Peyer's patch (tissue), 4 donors: ENCODE measurements around the gene TAS2R16. TPM values are rescaled to one million over a fixed set of nuclear protein-coding genes. Genes with fewer than 3 reads are reported as not detected.

Source experiments
- DNase-seq, 3 donors: peaks; one replicate each; pipeline ENCODE4 v3.0.0-alpha.2; 2017 to 2019
- H3K27ac ChIP-seq, 4 donors: fragments of 200-600 bp; sonication (generic); one replicate each; pipeline ENCODE4 v1.5.1; 2016 to 2019
- H3K27me3 ChIP-seq, 2 donors: fragments of 200-600 bp; sonication (generic); one replicate each; pipeline ENCODE4 v1.5.1; 2019
- H3K36me3 ChIP-seq, 3 donors: fragments of 200-600 bp; sonication (generic); one replicate each; pipeline ENCODE4 v1.5.1; 2016 to 2019
- H3K4me1 ChIP-seq, 4 donors: fragments of 200-600 bp; sonication (generic); one replicate each; pipeline ENCODE4 v1.5.1; 2016 to 2019
- H3K4me3 ChIP-seq, 4 donors: fragments of 200-600 bp; sonication (generic); 1 replicate in 3 of 4; 2 replicates in 1 of 4; pipeline ENCODE4 v1.5.1; 2016 to 2019; ENCODE audit warnings: mild to moderate bottlenecking in 1 of 4
- H3K9me3 ChIP-seq, 4 donors: fragments of 200-600 bp; sonication (generic); one replicate each; pipeline ENCODE4 v1.5.1; 2016 to 2019; ENCODE audit warnings: mild to moderate bottlenecking in 1 of 4
- POLR2A ChIP-seq, 2 donors: fragments of 450-650 bp; IDR thresholded peaks; one replicate each; pipeline ENCODE4 v1.5.1; 2017; ENCODE audit warnings: antibody characterized with exemption in 2 of 2, mild to moderate bottlenecking in 2 of 2, moderate library complexity in 2 of 2
- total RNA-seq, 4 donors: library from RNA; depleted of rRNA; stranded (reverse); fragments of >200 nt; gene quantifications; one replicate each; pipeline ENCODE4 v1.1.0, GENCODE V29; 2016
- TF ChIP-seq, protein P1 (sequence below), 6 experiments: fragments of 450-650 bp in 4 of 6; fragments of 200-600 bp in 2 of 6; sonication (generic) in 1 of 6; IDR thresholded peaks; one replicate each; pipeline ENCODE4 v1.5.1; 2017 to 2019; ENCODE audit warnings: antibody characterized with exemption in 6 of 6, mild to moderate bottlenecking in 3 of 6, moderate library complexity in 1 of 6

TAS2R16 gene, protein sequence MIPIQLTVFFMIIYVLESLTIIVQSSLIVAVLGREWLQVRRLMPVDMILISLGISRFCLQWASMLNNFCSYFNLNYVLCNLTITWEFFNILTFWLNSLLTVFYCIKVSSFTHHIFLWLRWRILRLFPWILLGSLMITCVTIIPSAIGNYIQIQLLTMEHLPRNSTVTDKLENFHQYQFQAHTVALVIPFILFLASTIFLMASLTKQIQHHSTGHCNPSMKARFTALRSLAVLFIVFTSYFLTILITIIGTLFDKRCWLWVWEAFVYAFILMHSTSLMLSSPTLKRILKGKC
- not detected for total RNA-seq

DNA sequence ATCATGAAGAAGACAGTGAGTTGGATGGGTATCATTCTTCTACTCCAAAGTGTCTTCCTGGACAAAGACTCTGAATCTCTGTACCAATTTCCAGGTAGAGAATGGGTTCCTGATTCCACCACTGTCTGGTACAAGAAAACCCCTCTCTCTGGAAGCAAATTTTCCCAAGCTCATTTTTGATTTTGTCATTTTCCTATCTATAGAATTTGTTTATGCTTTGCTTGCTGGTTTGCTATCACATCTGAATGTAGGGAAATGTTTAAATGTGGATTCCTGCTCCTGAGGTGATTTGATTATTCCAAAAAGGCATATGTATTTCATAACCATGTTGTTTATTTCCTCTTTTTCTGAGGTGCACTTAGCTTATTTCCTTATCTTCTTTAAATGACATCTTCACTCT is at the start of gene TAS2R16:
TAS2R16 (minus strand) TSS at position 101 of the 400 bp plus-strand sequence; CDS start at position 35, 66 bp downstream.
- Histone ChIP-seq H3K4me1 (no peaks in the 10 kb centered on the region), H3K4me3 (no peak within 1 kb of the TSS), H3K27me3 (no peaks in the 10 kb centered on the region), H3K27ac (no peak within 1 kb of the TSS), H3K36me3 (no peaks in the 10 kb centered on the region), H3K9me3 (no peaks in the 10 kb centered on the region)
- DNase-seq: no peak
- TF ChIP-seq, protein P1, sequence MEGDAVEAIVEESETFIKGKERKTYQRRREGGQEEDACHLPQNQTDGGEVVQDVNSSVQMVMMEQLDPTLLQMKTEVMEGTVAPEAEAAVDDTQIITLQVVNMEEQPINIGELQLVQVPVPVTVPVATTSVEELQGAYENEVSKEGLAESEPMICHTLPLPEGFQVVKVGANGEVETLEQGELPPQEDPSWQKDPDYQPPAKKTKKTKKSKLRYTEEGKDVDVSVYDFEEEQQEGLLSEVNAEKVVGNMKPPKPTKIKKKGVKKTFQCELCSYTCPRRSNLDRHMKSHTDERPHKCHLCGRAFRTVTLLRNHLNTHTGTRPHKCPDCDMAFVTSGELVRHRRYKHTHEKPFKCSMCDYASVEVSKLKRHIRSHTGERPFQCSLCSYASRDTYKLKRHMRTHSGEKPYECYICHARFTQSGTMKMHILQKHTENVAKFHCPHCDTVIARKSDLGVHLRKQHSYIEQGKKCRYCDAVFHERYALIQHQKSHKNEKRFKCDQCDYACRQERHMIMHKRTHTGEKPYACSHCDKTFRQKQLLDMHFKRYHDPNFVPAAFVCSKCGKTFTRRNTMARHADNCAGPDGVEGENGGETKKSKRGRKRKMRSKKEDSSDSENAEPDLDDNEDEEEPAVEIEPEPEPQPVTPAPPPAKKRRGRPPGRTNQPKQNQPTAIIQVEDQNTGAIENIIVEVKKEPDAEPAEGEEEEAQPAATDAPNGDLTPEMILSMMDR (IDR thresholded peaks at IDR 0.05): no peak
- TF ChIP-seq POLR2A (IDR thresholded peaks at IDR 0.05): no peak

DNA sequence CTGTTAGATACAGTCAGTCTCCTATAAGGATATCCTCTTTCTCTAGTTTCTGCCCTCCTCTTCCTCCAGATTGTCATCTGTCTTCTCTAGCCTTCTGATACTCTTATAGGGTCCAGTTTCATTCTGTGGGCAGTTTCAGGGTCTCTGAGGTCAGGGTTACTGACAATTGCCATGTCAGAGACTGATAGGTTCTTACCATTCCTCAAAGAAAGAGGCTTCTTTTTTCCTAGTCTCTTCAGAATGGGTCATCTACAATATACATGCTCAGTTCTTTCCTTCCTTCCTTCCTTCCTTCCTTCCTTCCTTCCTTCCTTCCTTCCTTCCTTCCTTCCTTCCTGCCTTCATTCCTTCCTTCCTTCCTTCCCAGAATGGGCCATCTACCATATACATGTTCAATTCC is 48.1 kb upstream of the TAS2R16 start:
- no peak for DNase-seq
- TF ChIP-seq POLR2A (IDR thresholded peaks at IDR 0.05): no peak
- TF ChIP-seq, protein P1 (IDR thresholded peaks at IDR 0.05): no peak
- Histone ChIP-seq H3K4me1 (no peaks in the 10 kb centered on the region), H3K4me3 (no peak overlapping the region), H3K27me3 (no peaks in the 10 kb centered on the region), H3K36me3 (no peaks in the 10 kb centered on the region), H3K9me3 (no peaks in the 10 kb centered on the region), H3K27ac (no peak overlapping the region)

DNA sequence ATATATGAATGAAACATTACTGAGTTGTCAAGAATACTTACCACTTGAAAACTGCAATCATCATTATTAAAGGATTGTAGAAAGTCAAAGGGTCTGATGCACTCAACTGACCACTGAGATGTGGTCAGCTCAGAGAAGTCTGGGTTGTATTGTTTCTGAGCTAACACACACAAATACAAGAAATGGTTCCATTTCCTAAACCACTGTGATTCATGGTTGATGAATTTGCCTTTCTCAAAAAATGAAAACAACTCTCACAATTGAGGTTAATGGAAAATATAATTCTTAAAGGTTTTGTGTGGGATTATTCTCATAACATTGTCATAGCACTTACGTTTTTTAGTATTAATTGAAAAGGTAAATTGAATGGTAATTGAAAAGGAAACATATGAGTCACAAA is 45.6 kb upstream of the TAS2R16 start:
- TF ChIP-seq, protein P1 (IDR thresholded peaks at IDR 0.05): no peak
- TF ChIP-seq POLR2A (IDR thresholded peaks at IDR 0.05): no peak
- Histone ChIP-seq H3K9me3 (no peaks in the 10 kb centered on the region), H3K36me3 (no peaks in the 10 kb centered on the region), H3K27ac (no peak overlapping the region), H3K4me3 (no peak overlapping the region), H3K27me3 (no peaks in the 10 kb centered on the region), H3K4me1 (no peaks in the 10 kb centered on the region)
- no peak for DNase-seq

DNA sequence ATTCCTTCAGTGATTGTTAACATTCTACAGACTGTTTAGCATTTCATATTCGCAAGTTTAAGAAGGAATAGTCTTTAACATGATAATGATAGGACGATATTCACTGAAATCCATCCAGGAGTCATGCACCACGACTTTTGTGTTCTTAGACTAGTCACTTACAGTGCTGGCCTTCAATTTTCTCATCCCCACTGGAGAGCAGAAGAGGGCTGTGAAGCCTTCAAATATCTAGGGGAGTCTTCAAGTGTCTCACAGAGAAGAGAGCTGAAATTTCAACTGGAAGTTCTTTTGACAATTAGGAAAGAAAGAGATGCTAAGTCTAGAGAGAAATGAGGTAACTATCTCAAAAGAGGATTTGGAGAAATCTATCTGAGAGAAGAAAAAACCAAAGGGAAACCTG is 43.8 kb upstream of the TAS2R16 start:
- no peaks in the 10 kb centered on the region for H3K36me3 ChIP-seq
- no peak overlapping the region for H3K4me3 ChIP-seq
- no peaks in the 10 kb centered on the region for H3K9me3 ChIP-seq
- H3K27me3 ChIP-seq: no peaks in the 10 kb centered on the region
- H3K27ac ChIP-seq: no peak overlapping the region
- no peaks in the 10 kb centered on the region for H3K4me1 ChIP-seq
- no peak for TF ChIP-seq POLR2A (IDR thresholded peaks at IDR 0.05)
- TF ChIP-seq, protein P1 (IDR thresholded peaks at IDR 0.05): no peak
- no peak for DNase-seq

DNA sequence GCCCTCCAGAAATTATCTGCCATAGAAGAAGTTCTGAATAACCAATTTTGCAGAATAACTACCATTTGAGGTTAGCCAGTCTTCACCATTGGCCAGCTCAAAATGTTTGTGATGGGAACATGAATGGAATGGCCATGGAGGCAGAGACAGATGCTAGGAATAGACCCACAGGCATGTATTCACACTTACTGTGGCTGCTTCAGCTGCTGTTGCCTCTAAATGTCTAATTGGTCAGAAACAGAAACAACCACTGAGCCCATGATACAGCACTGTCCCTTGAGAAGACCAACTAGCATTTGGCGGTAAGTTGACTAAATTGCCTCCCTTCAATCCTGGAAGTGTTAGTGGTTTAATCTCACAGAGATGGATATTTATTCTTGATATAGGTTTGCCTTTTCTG is 38.6 kb upstream of the TAS2R16 start:
- TF ChIP-seq, protein P1 (IDR thresholded peaks at IDR 0.05): no peak
- TF ChIP-seq POLR2A (IDR thresholded peaks at IDR 0.05): no peak
- H3K4me1 ChIP-seq: no peaks in the 10 kb centered on the region
- no peak overlapping the region for H3K27ac ChIP-seq
- no peak overlapping the region for H3K4me3 ChIP-seq
- H3K9me3 ChIP-seq: no peaks in the 10 kb centered on the region
- no peaks in the 10 kb centered on the region for H3K36me3 ChIP-seq
- no peak for DNase-seq
- H3K27me3 ChIP-seq: no peaks in the 10 kb centered on the region
